SK-N-SH (cell line): ENCODE measurements around the gene GALNT8. TPM values are rescaled to one million over a fixed set of nuclear protein-coding genes. Genes with fewer than 3 reads are reported as not detected.

Experiments used
- CTCF ChIA-PET: fragments of 300-600, 350-600 bp; formaldehyde crosslinking; extraction: SDS; loops from one replicate; lab custom pipeline; 2021; lab: Yijun Ruan, JAX
- POLR2A ChIA-PET: fragments of 350-600 bp; sonication (Branson Sonifier 250); formaldehyde crosslinking; extraction: SDS; loops from one replicate; lab custom pipeline; 2020; ENCODE audit warnings: antibody characterized with exemption, inconsistent platforms; lab: Yijun Ruan, JAX
- DNase-seq: peaks from one replicate; pipeline ENCODE4 v3.0.0; 2012
- H2AFZ ChIP-seq: fragments of 200-600 bp; sonication (generic); 2 replicates; pipeline ENCODE4 v1.8.1; 2016; ENCODE audit warnings: antibody characterized with exemption, mild to moderate bottlenecking, low read depth
- H3F3A ChIP-seq: fragments of 200-600 bp; sonication (generic); replicated peaks from 2 replicates; pipeline ENCODE3; 2016; ENCODE audit warnings: antibody characterized with exemption, mild to moderate bottlenecking; ENCODE audit not compliant: insufficient read depth
- H3K27ac ChIP-seq, 2 experiments: fragments of 200-500 bp in 1 of 2; fragments of 200-600 bp in 1 of 2; sonication (Bioruptor generic) in 1 of 2; sonication (generic), shearing (Covaris generic) in 1 of 2; 2 replicates each; pipeline versions ENCODE4 v1.5.1 to v1.6.1; 2014 to 2016; ENCODE audit warnings: low read depth in 2 of 2, inconsistent platforms in 1 of 2, low read length in 1 of 2, mild to moderate bottlenecking in 1 of 2, mixed read lengths in 1 of 2
- H3K27me3 ChIP-seq: fragments of 200-600 bp; sonication (generic), shearing (Covaris generic); 2 replicates; pipeline ENCODE4 v1.6.1; 2016; ENCODE audit warnings: mixed run types; ENCODE audit not compliant: insufficient read depth
- H3K36me3 ChIP-seq, 2 experiments: fragments of 200-500 bp in 1 of 2; fragments of 200-600 bp in 1 of 2; sonication (Bioruptor generic) in 1 of 2; sonication (generic) in 1 of 2; replicated peaks in 1 of 2; 2 replicates each; pipeline versions ENCODE3 to v1.5.1; 2014 to 2016; ENCODE audit warnings: low read length in 1 of 2, mild to moderate bottlenecking in 1 of 2; ENCODE audit not compliant: insufficient read depth in 2 of 2, control insufficient read depth in 1 of 2
- H3K4me1 ChIP-seq, 2 experiments: fragments of 200-500 bp in 1 of 2; fragments of 200-600 bp in 1 of 2; sonication (Bioruptor generic) in 1 of 2; sonication (generic), shearing (Covaris generic) in 1 of 2; 2 replicates each; pipeline versions ENCODE4 v1.5.1 to v1.6.1; 2014 to 2016; ENCODE audit warnings: low read depth in 1 of 2, low read length in 1 of 2, mixed run types in 1 of 2; ENCODE audit not compliant: insufficient read depth in 2 of 2, control insufficient read depth in 1 of 2
- H3K4me2 ChIP-seq: fragments of 200-600 bp; sonication (generic), shearing (Covaris generic); 2 replicates; pipeline ENCODE4 v1.6.1; 2017; ENCODE audit warnings: mixed run types
- H3K4me3 ChIP-seq, 2 experiments: fragments of 200-500 bp in 1 of 2; fragments of 200-600 bp in 1 of 2; sonication (Bioruptor generic) in 1 of 2; sonication (generic), shearing (Covaris generic) in 1 of 2; 2 replicates each; pipeline versions ENCODE4 v1.5.1 to v1.8.1; 2014 to 2016; ENCODE audit warnings: low read depth in 2 of 2, inconsistent platforms in 1 of 2, low read length in 1 of 2, mild to moderate bottlenecking in 1 of 2, mixed read lengths in 1 of 2, moderate library complexity in 1 of 2
- H3K79me2 ChIP-seq: fragments of 200-600 bp; sonication (generic); 2 replicates; pipeline ENCODE4 v1.8.1; 2017; ENCODE audit warnings: mild to moderate bottlenecking; ENCODE audit not compliant: insufficient read depth
- H3K9ac ChIP-seq: fragments of 200-600 bp; sonication (generic); 2 replicates; pipeline ENCODE4 v1.6.1; 2017; ENCODE audit warnings: mixed run types
- H3K9me2 ChIP-seq: fragments of 200-600 bp; sonication (generic); 2 replicates; pipeline ENCODE4 v1.6.1; 2017; ENCODE audit warnings: mixed run types
- H3K9me3 ChIP-seq: fragments of 200-600 bp; sonication (generic); 2 replicates; pipeline ENCODE4 v1.6.1; 2017; ENCODE audit warnings: mixed run types, mild to moderate bottlenecking, moderate library complexity
- H4K20me1 ChIP-seq: fragments of 200-600 bp; sonication (generic); 2 replicates; pipeline ENCODE4 v1.6.1; 2017; ENCODE audit warnings: mild to moderate bottlenecking, mixed run types; ENCODE audit not compliant: insufficient read depth
- CTCF ChIP-seq: fragments of 200-600 bp; sonication (generic); IDR thresholded peaks from 2 replicates; pipeline ENCODE4 v1.6.1; 2017; ENCODE audit warnings: antibody characterized with exemption, mild to moderate bottlenecking, moderate library complexity
- EP300 ChIP-seq, 2 experiments: IDR thresholded peaks; 2 replicates each; pipeline versions ENCODE4 v1.4.0 to v1.6.1; 2012; ENCODE audit warnings: borderline replicate concordance in 1 of 2, low read depth in 1 of 2, low read length in 1 of 2
- FOSL2 ChIP-seq: IDR thresholded peaks from 2 replicates; pipeline ENCODE4 v1.4.0; 2012; ENCODE audit warnings: low read depth, mild to moderate bottlenecking, moderate library complexity, borderline replicate concordance
- FOXM1 ChIP-seq: IDR thresholded peaks from 2 replicates; pipeline ENCODE4 v1.4.0; 2012; ENCODE audit warnings: low read depth, mild to moderate bottlenecking
- GABPA ChIP-seq: IDR thresholded peaks from 2 replicates; pipeline ENCODE4 v1.4.0; 2012; ENCODE audit warnings: low read depth, mild to moderate bottlenecking
- MXI1 ChIP-seq: IDR thresholded peaks from 2 replicates; pipeline ENCODE4 v1.6.1; 2012; ENCODE audit warnings: mild to moderate bottlenecking, low read depth, low read length, improper control_type of control experiment
- RAD21 ChIP-seq: IDR thresholded peaks from 2 replicates; pipeline ENCODE4 v1.6.1; 2012; ENCODE audit warnings: mild to moderate bottlenecking, low read length
- RCOR1 ChIP-seq: fragments of 150-350 bp; IDR thresholded peaks from 2 replicates; pipeline ENCODE4 v1.6.1; 2017; ENCODE audit warnings: antibody characterized with exemption, low read length
- RXRA ChIP-seq: IDR thresholded peaks from 2 replicates; pipeline ENCODE4 v1.4.0; 2012; ENCODE audit warnings: low read depth, mild to moderate bottlenecking, borderline replicate concordance
- TCF12 ChIP-seq: IDR thresholded peaks from 2 replicates; pipeline ENCODE4 v1.4.0; 2012
- USF1 ChIP-seq: IDR thresholded peaks from 2 replicates; pipeline ENCODE4 v1.4.0; 2012; ENCODE audit warnings: low read depth, borderline replicate concordance
- WGBS: methylation state at CpG from one replicate; pipeline ENCODE4 v1.1.6; 2017; ENCODE audit warnings: low lambda C conversion rate; 5-methylcytosine and 5-hydroxymethylcytosine counted together
- polyA plus RNA-seq, 3 experiments: library from polyadenylated mRNA; depleted of rRNA; stranded (reverse); fragments of >200 nt; gene quantifications; 2 replicates each; pipeline ENCODE4 v1.2.3, GENCODE V29; 2012

Gene GALNT8
- polyA plus RNA-seq, 1 of the 3 experiments (the other 2 are of a cell fraction): not detected

- TF ChIP-seq MXI1: no peak
- TF ChIP-seq CTCF: no peak
- no peak for TF ChIP-seq FOXM1
- TF ChIP-seq TCF12: no peak
- TF ChIP-seq RXRA: no peak
- TF ChIP-seq GABPA: no peak
- no peak for TF ChIP-seq USF1
- no peak for TF ChIP-seq RCOR1
- no peak for TF ChIP-seq RAD21
- no peak for TF ChIP-seq EP300 (IDR thresholded peaks at IDR 0.05; ENCODE audit: borderline replicate concordance in 1 of 2, low read depth in 1 of 2, low read length in 1 of 2)
- H4K20me1 ChIP-seq: no peaks in the 10 kb centered on the region
- no peak overlapping the region for H3K4me3 ChIP-seq
- H3K9me3 ChIP-seq: no peaks in the 10 kb centered on the region
- H3K4me2 ChIP-seq: no peak overlapping the region
- POLR2A ChIA-PET: no interaction called here
- H2AFZ ChIP-seq: no peak overlapping the region
- H3K9ac ChIP-seq: no peak overlapping the region
- H3K79me2 ChIP-seq: no peaks in the 10 kb centered on the region
- H3K27me3 ChIP-seq: peaks cover 15% of the 10 kb centered on the region; the same call in 1 of the 2 replicates
- H3K36me3 ChIP-seq: no peaks in the 10 kb centered on the region
- H3F3A ChIP-seq: no peaks in the 10 kb centered on the region
- no peaks in the 10 kb centered on the region for H3K4me1 ChIP-seq
- H3K9me2 ChIP-seq: no peaks in the 10 kb centered on the region
- DNase-seq: no peak
- WGBS: 40% methylated on average over 3 of the region's 3 CpGs
- CTCF ChIA-PET: no interaction called here
- H3K27ac ChIP-seq: no peak overlapping the region
These were observed 74.3 kb downstream of the GALNT8 start for GRCh38 chr12:4794491-4794890.

GRCh38 chr12:4796216-4796615 is 76.0 kb downstream of the GALNT8 start:
- no peaks in the 10 kb centered on the region for H3F3A ChIP-seq
- H3K79me2 ChIP-seq: no peaks in the 10 kb centered on the region
- H4K20me1 ChIP-seq: no peaks in the 10 kb centered on the region
- H3K4me2 ChIP-seq: no peak overlapping the region
- H3K9me2 ChIP-seq: no peaks in the 10 kb centered on the region
- H3K4me3 ChIP-seq: no peak overlapping the region
- no peak overlapping the region for H3K27ac ChIP-seq
- no peak for DNase-seq
- no peaks in the 10 kb centered on the region for H3K36me3 ChIP-seq
- CTCF ChIA-PET: no interaction called here
- TF ChIP-seq FOSL2: no peak
- H3K27me3 ChIP-seq: peaks cover 15% of the 10 kb centered on the region; the same call in 1 of the 2 replicates
- no peak overlapping the region for H2AFZ ChIP-seq
- POLR2A ChIA-PET: no interaction called here
- H3K9me3 ChIP-seq: no peaks in the 10 kb centered on the region
- H3K9ac ChIP-seq: no peak overlapping the region
- H3K4me1 ChIP-seq: no peaks in the 10 kb centered on the region
- 7% methylated on average over 9 of the region's 9 CpGs for WGBS
